Esophagus muscularis mucosa (tissue), 3 donors: Measurements from ENCODE around the gene MTMR10.

ENCODE experiments used
- POLR2AphosphoS5 ChIP-seq, 2 donors: sonication (generic); formaldehyde crosslinking; IDR thresholded peaks; one replicate each; pipeline ENCODE4 v1.6.1; 2017; ENCODE audit warnings: antibody characterized with exemption in 2 of 2
- TF ChIP-seq, protein P1 (sequence below), 3 experiments: fragments of 200-600 bp in 2 of 3; fragments of 450-650 bp in 1 of 3; sonication (generic) in 2 of 3; IDR thresholded peaks; one replicate each; pipeline ENCODE4 v1.5.1; 2017 to 2019; ENCODE audit warnings: antibody characterized with exemption in 3 of 3, mild to moderate bottlenecking in 2 of 3, moderate library complexity in 1 of 3

DNA sequence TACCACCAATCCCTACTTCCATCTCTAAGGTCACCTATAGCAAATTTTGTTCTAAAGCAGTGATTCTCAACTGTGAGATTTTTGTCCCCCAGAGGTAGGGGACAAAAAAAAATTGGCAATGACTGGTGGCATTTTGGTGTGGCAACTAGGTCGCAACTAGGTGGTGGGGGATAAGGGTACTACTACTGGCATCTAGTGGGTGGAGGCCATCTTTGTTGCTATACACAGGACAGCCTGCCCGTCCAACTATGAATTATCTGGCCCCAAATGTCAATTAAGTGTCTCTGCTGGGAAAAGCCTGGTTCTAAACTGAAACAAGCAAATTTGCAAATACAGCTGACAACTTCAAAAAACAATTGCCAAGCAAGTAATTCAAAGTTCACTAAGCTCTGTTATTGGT is 1.4 kb downstream of the MTMR10 start:
- TF ChIP-seq, protein P1, sequence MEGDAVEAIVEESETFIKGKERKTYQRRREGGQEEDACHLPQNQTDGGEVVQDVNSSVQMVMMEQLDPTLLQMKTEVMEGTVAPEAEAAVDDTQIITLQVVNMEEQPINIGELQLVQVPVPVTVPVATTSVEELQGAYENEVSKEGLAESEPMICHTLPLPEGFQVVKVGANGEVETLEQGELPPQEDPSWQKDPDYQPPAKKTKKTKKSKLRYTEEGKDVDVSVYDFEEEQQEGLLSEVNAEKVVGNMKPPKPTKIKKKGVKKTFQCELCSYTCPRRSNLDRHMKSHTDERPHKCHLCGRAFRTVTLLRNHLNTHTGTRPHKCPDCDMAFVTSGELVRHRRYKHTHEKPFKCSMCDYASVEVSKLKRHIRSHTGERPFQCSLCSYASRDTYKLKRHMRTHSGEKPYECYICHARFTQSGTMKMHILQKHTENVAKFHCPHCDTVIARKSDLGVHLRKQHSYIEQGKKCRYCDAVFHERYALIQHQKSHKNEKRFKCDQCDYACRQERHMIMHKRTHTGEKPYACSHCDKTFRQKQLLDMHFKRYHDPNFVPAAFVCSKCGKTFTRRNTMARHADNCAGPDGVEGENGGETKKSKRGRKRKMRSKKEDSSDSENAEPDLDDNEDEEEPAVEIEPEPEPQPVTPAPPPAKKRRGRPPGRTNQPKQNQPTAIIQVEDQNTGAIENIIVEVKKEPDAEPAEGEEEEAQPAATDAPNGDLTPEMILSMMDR (IDR thresholded peaks at IDR 0.05): no peak
- TF ChIP-seq POLR2AphosphoS5 (IDR thresholded peaks at IDR 0.05): no peak
